ENCODE measurements around the gene DCTN1. TPM values are rescaled to one million over a fixed set of nuclear protein-coding genes. Genes with fewer than 3 reads are reported as not detected.

The DCTN1 gene
- total RNA-seq, 1 experiment from 2014 or later = 139 TPM

DNA sequence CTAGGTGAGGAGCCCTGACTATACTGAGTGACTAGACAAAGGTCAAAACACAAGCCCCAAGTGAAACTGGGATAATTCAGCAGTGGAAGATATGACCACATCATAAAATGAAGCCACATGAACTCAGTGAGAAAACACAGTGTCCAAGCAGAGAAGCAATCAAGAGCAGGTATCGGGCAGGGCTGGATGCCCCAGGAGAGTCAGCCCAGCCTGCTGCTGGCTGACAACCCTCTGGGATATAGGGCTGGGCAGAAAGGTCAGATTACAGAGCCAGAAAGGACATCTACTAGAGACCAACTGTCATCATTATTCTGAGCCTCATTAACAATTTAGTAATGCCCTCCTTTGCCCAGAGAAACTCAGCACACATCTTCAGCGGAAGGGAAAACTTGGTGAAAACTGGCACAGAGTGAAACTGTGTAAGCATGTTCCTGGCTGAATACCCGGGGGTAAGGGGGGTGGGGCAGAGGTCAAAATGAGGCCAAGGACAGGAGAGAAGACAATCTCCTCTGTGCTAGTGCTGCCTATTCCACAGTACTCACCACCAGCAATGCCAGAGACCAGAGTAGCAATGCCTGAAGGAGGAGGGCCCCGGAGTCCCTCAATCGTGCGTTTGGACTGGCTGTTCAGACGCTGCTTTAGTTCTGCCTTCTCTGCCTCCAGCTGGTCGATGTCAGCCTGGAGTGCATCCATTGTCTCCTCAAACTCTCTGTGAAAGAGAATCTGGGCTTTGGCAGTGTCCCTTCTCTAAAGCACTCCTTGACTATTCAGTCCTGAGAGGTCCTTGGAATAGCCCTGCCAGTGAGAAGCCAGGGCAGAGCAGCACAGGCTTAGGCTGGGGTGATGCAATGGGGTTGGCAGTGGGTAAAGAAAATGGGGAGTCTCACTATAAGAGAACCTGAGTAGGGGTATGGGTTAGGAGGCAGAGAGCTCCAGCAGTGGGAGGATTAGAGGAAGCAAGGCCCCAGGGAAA is 15.3 kb downstream of the DCTN1 start:
- TF ChIP-seq CTCF (IDR thresholded peaks at IDR 0.05; ENCODE audit: insufficient read depth in 1 of 2, low read depth in 1 of 2, low read length in 1 of 2, severe bottlenecking in 1 of 2, unreplicated experiment in 1 of 2) = no peak
- H3K36me3 ChIP-seq (ENCODE audit: control insufficient read depth, insufficient read depth, low read length) = peaks cover 5% of the 10 kb centered on the region
- no TSS peak for BruUV-seq (replicated peaks)

DNA sequence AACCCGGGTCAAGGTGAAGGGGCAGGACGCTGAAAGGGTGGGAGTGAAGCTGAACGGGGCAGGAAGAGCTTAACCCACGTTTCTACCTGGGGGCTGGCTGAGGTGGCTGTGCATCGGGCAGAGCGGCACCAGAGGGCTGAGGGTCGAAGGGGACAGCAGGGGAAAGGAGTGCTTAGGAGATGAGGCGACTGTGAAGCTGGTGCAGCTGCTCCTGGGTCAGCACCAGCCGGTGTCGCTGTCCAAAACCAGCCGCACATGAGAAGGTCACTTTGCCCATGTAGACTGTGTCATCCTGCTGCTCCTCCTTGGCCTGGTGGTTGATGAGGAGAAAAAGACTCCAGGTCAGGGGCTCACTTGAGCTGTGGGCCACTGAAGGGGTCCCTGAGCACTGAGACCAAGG is 18.8 kb downstream of the DCTN1 start:
- Histone ChIP-seq H3K9me3 (no peaks in the 10 kb centered on the region), H3K4me3 (ENCODE audit: low read depth, low read length) (no peak overlapping the region), H3K4me1 (no peaks in the 10 kb centered on the region), H3K27me3 (replicated peaks; ENCODE audit: control insufficient read depth, insufficient read depth, low read length) (no peaks in the 10 kb centered on the region), H3K36me3 (ENCODE audit: control insufficient read depth, insufficient read depth, low read length) (peaks cover 2% of the 10 kb centered on the region; the same call in 1 of the 2 replicates)
- CTCF ChIA-PET = no interaction called here
- Mint-ChIP-seq H3K27ac (ENCODE audit: unreplicated experiment) (no peak overlapping the region), H3K4me3 (ENCODE audit: unreplicated experiment) (no peak overlapping the region), H3K27me3 (ENCODE audit: insufficient read depth, unreplicated experiment) (no peaks in the 10 kb centered on the region), H3K9me3 (ENCODE audit: unreplicated experiment) (no peaks in the 10 kb centered on the region), H3K4me1 (ENCODE audit: low read depth, unreplicated experiment) (no peaks in the 10 kb centered on the region), H3K36me3 (ENCODE audit: insufficient read depth, unreplicated experiment) (peaks cover 18% of the 10 kb centered on the region)
- no peak for TF ChIP-seq CTCF (IDR thresholded peaks at IDR 0.05; ENCODE audit: insufficient read depth in 1 of 2, low read depth in 1 of 2, low read length in 1 of 2, severe bottlenecking in 1 of 2, unreplicated experiment in 1 of 2)
- POLR2A ChIA-PET = no interaction called here
- TSS peak; percentile 61 for BruUV-seq (replicated peaks)
- intact Hi-C loops (cut with micrococcal nuclease; ENCODE audit: unreplicated experiment) = no loop called here
- no peak for DNase-seq

More for the DNA sequence above, 15.3 kb downstream of the DCTN1 start:
- Mint-ChIP-seq H3K4me3 (ENCODE audit: unreplicated experiment) (no peak overlapping the region), H3K4me1 (ENCODE audit: low read depth, unreplicated experiment) (no peaks in the 10 kb centered on the region), H3K27me3 (ENCODE audit: insufficient read depth, unreplicated experiment) (no peaks in the 10 kb centered on the region), H3K36me3 (ENCODE audit: insufficient read depth, unreplicated experiment) (peaks cover 26% of the 10 kb centered on the region), H3K9me3 (ENCODE audit: unreplicated experiment) (no peaks in the 10 kb centered on the region), H3K27ac (ENCODE audit: unreplicated experiment) (no peak overlapping the region)
- H3K27me3 ChIP-seq (replicated peaks; ENCODE audit: control insufficient read depth, insufficient read depth, low read length) = no peaks in the 10 kb centered on the region
- no peak overlapping the region for H3K4me3 ChIP-seq (ENCODE audit: low read depth, low read length)
- ChIA-PET CTCF (no interaction called here), POLR2A (no interaction called here)
- DNase-seq = no peak
- no peaks in the 10 kb centered on the region for H3K4me1 ChIP-seq
- intact Hi-C loops (cut with micrococcal nuclease; ENCODE audit: unreplicated experiment) = no loop called here
- H3K9me3 ChIP-seq = no peaks in the 10 kb centered on the region

DNA sequence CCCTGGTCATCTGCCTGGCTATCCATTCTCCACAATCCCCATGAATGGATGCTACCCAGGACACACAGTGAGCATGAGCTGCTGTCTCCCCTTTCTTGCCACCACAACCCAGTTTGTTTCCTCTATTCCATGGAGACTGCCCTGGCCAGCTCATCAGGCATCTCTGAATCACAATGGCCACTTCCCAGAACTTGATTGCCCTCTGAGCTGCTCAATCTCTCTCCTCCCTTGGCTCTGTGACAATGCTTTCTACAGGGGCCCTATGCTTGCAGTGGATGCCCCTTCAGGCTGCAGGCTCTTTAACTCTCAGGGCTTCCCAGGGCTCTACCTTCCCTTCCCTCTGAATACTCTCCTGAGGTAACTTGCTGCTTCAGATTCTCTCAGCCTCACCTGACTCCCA is 22.5 kb downstream of the DCTN1 start:
- POLR2A ChIA-PET = no interaction called here
- no peak overlapping the region for H3K27ac Mint-ChIP-seq (ENCODE audit: unreplicated experiment)
- H3K4me3 Mint-ChIP-seq (ENCODE audit: unreplicated experiment) = no peak overlapping the region
- no peaks in the 10 kb centered on the region for H3K4me1 Mint-ChIP-seq (ENCODE audit: low read depth, unreplicated experiment)
- CTCF ChIA-PET = interaction anchor here (1.1 kb wide), 1 partner anchor 22 kb away, joined by 3 read pairs; no protein-coding TSS in a partner anchor
- intact Hi-C loops (cut with micrococcal nuclease; ENCODE audit: unreplicated experiment) = no loop called here
- Histone ChIP-seq H3K4me1 (no peaks in the 10 kb centered on the region), H3K4me3 (ENCODE audit: low read depth, low read length) (no peak overlapping the region), H3K27me3 (replicated peaks; ENCODE audit: control insufficient read depth, insufficient read depth, low read length) (no peaks in the 10 kb centered on the region), H3K9me3 (no peaks in the 10 kb centered on the region), H3K36me3 (ENCODE audit: control insufficient read depth, insufficient read depth, low read length) (no peaks in the 10 kb centered on the region; the same call in 1 of the 2 replicates)
- no peak for DNase-seq
- no peak for TF ChIP-seq CTCF (IDR thresholded peaks at IDR 0.05; ENCODE audit: insufficient read depth in 1 of 2, low read depth in 1 of 2, low read length in 1 of 2, severe bottlenecking in 1 of 2, unreplicated experiment in 1 of 2)
- H3K27me3 Mint-ChIP-seq (ENCODE audit: insufficient read depth, unreplicated experiment) = no peaks in the 10 kb centered on the region
- no peaks in the 10 kb centered on the region for H3K9me3 Mint-ChIP-seq (ENCODE audit: unreplicated experiment)
- no TSS peak for BruUV-seq (replicated peaks)
- H3K36me3 Mint-ChIP-seq (ENCODE audit: insufficient read depth, unreplicated experiment) = peaks cover 18% of the 10 kb centered on the region

All from Caco-2 (cell line).